Measurements from ENCODE around the gene ADGRD2. TPM values are rescaled to one million over a fixed set of nuclear protein-coding genes. Genes with fewer than 3 reads are reported as not detected.

The ADGRD2 gene
- total and polyA plus RNA-seq, 4 donors: not detected

DNA sequence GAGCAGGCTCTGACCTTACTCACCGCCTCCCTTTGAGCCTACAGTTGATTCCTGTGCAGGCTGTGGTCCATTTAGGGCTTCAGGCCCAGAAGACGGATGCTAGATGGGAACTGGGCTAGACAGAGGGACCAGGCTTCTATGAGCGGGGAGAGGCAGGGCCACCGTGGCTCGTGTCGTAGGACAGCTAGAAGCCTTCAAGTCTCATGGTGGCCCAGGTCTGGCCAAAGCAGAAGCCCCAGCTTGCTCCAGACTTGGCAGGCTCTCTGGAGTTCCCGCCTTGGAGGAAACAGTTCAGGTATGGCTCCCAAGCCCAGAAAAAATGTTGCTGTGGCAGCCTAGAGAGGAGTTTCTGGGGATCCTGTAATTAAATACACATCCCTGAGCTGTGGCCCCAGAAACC, 67.9 kb downstream of the ADGRD2 start (continued):
- TF ChIP-seq, protein P1, sequence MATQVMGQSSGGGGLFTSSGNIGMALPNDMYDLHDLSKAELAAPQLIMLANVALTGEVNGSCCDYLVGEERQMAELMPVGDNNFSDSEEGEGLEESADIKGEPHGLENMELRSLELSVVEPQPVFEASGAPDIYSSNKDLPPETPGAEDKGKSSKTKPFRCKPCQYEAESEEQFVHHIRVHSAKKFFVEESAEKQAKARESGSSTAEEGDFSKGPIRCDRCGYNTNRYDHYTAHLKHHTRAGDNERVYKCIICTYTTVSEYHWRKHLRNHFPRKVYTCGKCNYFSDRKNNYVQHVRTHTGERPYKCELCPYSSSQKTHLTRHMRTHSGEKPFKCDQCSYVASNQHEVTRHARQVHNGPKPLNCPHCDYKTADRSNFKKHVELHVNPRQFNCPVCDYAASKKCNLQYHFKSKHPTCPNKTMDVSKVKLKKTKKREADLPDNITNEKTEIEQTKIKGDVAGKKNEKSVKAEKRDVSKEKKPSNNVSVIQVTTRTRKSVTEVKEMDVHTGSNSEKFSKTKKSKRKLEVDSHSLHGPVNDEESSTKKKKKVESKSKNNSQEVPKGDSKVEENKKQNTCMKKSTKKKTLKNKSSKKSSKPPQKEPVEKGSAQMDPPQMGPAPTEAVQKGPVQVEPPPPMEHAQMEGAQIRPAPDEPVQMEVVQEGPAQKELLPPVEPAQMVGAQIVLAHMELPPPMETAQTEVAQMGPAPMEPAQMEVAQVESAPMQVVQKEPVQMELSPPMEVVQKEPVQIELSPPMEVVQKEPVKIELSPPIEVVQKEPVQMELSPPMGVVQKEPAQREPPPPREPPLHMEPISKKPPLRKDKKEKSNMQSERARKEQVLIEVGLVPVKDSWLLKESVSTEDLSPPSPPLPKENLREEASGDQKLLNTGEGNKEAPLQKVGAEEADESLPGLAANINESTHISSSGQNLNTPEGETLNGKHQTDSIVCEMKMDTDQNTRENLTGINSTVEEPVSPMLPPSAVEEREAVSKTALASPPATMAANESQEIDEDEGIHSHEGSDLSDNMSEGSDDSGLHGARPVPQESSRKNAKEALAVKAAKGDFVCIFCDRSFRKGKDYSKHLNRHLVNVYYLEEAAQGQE (IDR thresholded peaks at IDR 0.05): no peak
- TF ChIP-seq FOXA2 (IDR thresholded peaks at IDR 0.05): no peak
- TF ChIP-seq RAD21 (IDR thresholded peaks at IDR 0.05): no peak
- TF ChIP-seq NR2F2 (IDR thresholded peaks at IDR 0.05): no peak
- TF ChIP-seq ZBTB33 (IDR thresholded peaks at IDR 0.05): no peak
- no peak for TF ChIP-seq GABPA (IDR thresholded peaks at IDR 0.05 in 1 of 2, conservative IDR thresholded peaks at IDR 0.05 in 1 of 2)
- TF ChIP-seq HNF4G (IDR thresholded peaks at IDR 0.05): no peak

- Histone ChIP-seq H3K9me3 (ENCODE audit: control insufficient read depth in 4 of 4, low read length in 3 of 4) (no peaks in the 10 kb centered on the region), H3K9ac (ENCODE audit: low read depth in 1 of 2, low read length in 2 of 2) (no peak overlapping the region), H3K27me3 (ENCODE audit: control insufficient read depth in 4 of 4, insufficient read depth in 4 of 4, low read length in 3 of 4) (no peaks in the 10 kb centered on the region), H3K36me3 (ENCODE audit: control insufficient read depth in 4 of 4, insufficient read depth in 3 of 4, low read depth in 1 of 4, low read length in 3 of 4) (peaks cover 0 to 7% (median 2%) of the 10 kb centered on the region in 4 donors), H3K27ac (ENCODE audit: low read depth in 1 of 2, low read length in 2 of 2) (no peak overlapping the region), H3K4me1 (ENCODE audit: control insufficient read depth in 4 of 4, insufficient read depth in 4 of 4, low read length in 3 of 4) (no peaks in the 10 kb centered on the region), H3K4me3 (ENCODE audit: low read depth in 1 of 3, low read length in 3 of 3) (no peak overlapping the region)
- TF ChIP-seq JUND (IDR thresholded peaks at IDR 0.05): no peak
- TF ChIP-seq HNF4G (IDR thresholded peaks at IDR 0.05): no peak
- no peak for TF ChIP-seq HNF4A (conservative IDR thresholded peaks at IDR 0.05)
- TF ChIP-seq TAF1 (conservative IDR thresholded peaks at IDR 0.05): no peak
- no peak for TF ChIP-seq FOXA1 (IDR thresholded peaks at IDR 0.05)
- no peak for TF ChIP-seq RXRA (IDR thresholded peaks at IDR 0.05)
- TF ChIP-seq, protein P2, sequence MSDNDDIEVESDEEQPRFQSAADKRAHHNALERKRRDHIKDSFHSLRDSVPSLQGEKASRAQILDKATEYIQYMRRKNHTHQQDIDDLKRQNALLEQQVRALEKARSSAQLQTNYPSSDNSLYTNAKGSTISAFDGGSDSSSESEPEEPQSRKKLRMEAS (IDR thresholded peaks at IDR 0.05): no peak
- no peak for TF ChIP-seq CTCF (IDR thresholded peaks at IDR 0.05; ENCODE audit: low read depth, low read length, missing input control)
- TF ChIP-seq, protein P1 (IDR thresholded peaks at IDR 0.05): no peak
- no peak for TF ChIP-seq RAD21 (IDR thresholded peaks at IDR 0.05)
- TF ChIP-seq GABPA (IDR thresholded peaks at IDR 0.05 in 1 of 2, conservative IDR thresholded peaks at IDR 0.05 in 1 of 2): no peak
- TF ChIP-seq NR2F2 (IDR thresholded peaks at IDR 0.05): no peak
- DNase-seq (ENCODE audit: low spot score): no peak
- 87% methylated on average over 7 of the region's 7 CpGs for WGBS
Observed at GRCh38 chr9:124520206-124520596, 70.0 kb downstream of the ADGRD2 start.
